Peyer's patch (tissue), 4 donors: ENCODE measurements around the gene ACP4.

Source experiments
- POLR2A ChIP-seq, 2 donors: fragments of 450-650 bp; IDR thresholded peaks; one replicate each; pipeline ENCODE4 v1.5.1; 2017; ENCODE audit warnings: antibody characterized with exemption in 2 of 2, mild to moderate bottlenecking in 2 of 2, moderate library complexity in 2 of 2
- TF ChIP-seq, protein P1 (sequence below), 6 experiments: fragments of 450-650 bp in 4 of 6; fragments of 200-600 bp in 2 of 6; sonication (generic) in 1 of 6; IDR thresholded peaks; one replicate each; pipeline ENCODE4 v1.5.1; 2017 to 2019; ENCODE audit warnings: antibody characterized with exemption in 6 of 6, mild to moderate bottlenecking in 3 of 6, moderate library complexity in 1 of 6

- TF ChIP-seq, protein P1, sequence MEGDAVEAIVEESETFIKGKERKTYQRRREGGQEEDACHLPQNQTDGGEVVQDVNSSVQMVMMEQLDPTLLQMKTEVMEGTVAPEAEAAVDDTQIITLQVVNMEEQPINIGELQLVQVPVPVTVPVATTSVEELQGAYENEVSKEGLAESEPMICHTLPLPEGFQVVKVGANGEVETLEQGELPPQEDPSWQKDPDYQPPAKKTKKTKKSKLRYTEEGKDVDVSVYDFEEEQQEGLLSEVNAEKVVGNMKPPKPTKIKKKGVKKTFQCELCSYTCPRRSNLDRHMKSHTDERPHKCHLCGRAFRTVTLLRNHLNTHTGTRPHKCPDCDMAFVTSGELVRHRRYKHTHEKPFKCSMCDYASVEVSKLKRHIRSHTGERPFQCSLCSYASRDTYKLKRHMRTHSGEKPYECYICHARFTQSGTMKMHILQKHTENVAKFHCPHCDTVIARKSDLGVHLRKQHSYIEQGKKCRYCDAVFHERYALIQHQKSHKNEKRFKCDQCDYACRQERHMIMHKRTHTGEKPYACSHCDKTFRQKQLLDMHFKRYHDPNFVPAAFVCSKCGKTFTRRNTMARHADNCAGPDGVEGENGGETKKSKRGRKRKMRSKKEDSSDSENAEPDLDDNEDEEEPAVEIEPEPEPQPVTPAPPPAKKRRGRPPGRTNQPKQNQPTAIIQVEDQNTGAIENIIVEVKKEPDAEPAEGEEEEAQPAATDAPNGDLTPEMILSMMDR (IDR thresholded peaks at IDR 0.05) = no peak
- TF ChIP-seq POLR2A (IDR thresholded peaks at IDR 0.05) = no peak
These were observed 31.0 kb downstream of the ACP4 start for GRCh38 chr19:50821248-50821612.
